ENCODE data around the gene SMYD3. TPM values are rescaled to one million over a fixed set of nuclear protein-coding genes. Genes with fewer than 3 reads are reported as not detected.

Gene SMYD3
- total and polyA plus RNA-seq, 9 of the 15 experiments (the other 6 are each of a cell fraction or from before 2014, with no cell fraction given): 128 to 440 (median 197) TPM

DNA sequence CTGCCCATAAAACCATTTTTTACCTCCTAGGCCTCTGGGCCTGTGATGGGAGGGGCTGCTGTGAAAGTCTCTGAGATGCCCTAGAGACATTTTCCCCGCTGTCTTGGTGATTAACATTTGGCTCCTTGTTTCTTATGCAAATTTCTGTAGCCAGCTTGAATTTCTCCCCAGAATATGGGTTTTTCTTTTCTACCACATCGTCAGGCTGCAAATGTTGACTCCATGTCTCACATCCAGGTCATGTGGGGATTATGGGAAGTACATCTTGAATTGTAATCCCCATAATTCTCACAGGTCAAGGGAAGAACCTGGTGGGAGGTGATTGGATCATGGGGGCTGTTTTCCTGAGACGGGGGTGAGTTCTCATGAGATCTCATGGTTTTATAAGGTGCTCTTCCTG is 603.2 kb downstream of the SMYD3 start:
- WGBS (ENCODE audit: insufficient coverage, low coverage, missing lambda C conversion rate): 97% methylated on average over 3 of the region's 3 CpGs
- no peak overlapping the region for H3K4me3 ChIP-seq
- H3K27ac ChIP-seq (ENCODE audit: extremely low read depth, low read depth, low read length): no peak overlapping the region
- TF ChIP-seq, protein P1, sequence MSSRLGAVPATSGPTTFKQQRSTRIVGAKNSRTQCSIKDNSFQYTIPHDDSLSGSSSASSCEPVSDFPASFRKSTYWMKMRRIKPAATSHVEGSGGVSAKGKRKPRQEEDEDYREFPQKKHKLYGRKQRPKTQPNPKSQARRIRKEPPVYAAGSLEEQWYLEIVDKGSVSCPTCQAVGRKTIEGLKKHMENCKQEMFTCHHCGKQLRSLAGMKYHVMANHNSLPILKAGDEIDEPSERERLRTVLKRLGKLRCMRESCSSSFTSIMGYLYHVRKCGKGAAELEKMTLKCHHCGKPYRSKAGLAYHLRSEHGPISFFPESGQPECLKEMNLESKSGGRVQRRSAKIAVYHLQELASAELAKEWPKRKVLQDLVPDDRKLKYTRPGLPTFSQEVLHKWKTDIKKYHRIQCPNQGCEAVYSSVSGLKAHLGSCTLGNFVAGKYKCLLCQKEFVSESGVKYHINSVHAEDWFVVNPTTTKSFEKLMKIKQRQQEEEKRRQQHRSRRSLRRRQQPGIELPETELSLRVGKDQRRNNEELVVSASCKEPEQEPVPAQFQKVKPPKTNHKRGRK (tag; IDR thresholded peaks at IDR 0.05): no peak
- TF ChIP-seq NKRF (IDR thresholded peaks at IDR 0.05; ENCODE audit: borderline replicate concordance) (no peak), NFRKB (IDR thresholded peaks at IDR 0.05; ENCODE audit: low read depth) (no peak), MAFF (IDR thresholded peaks at IDR 0.05; ENCODE audit: low read length) (no peak), SIN3A (IDR thresholded peaks at IDR 0.05; ENCODE audit: borderline replicate concordance in 2 of 2, control insufficient read depth in 1 of 2, low read depth in 2 of 2, low read length in 2 of 2) (no peak), ARID3A (IDR thresholded peaks at IDR 0.05; ENCODE audit: borderline replicate concordance, low read depth, low read length) (no peak), BDP1 (IDR thresholded peaks at IDR 0.05; ENCODE audit: insufficient read depth, insufficient read length) (no peak), CHD1 (IDR thresholded peaks at IDR 0.05; ENCODE audit: low read length) (no peak), TBP (optimal IDR thresholded peaks at IDR 0.05; ENCODE audit: low read depth, low read length) (no peak), ATF2 (CRISPR knock-in tag; IDR thresholded peaks at IDR 0.05) (no peak), ZNF143 (CRISPR knock-in tag; IDR thresholded peaks at IDR 0.05) (no peak)
- TF ChIP-seq, protein P2, sequence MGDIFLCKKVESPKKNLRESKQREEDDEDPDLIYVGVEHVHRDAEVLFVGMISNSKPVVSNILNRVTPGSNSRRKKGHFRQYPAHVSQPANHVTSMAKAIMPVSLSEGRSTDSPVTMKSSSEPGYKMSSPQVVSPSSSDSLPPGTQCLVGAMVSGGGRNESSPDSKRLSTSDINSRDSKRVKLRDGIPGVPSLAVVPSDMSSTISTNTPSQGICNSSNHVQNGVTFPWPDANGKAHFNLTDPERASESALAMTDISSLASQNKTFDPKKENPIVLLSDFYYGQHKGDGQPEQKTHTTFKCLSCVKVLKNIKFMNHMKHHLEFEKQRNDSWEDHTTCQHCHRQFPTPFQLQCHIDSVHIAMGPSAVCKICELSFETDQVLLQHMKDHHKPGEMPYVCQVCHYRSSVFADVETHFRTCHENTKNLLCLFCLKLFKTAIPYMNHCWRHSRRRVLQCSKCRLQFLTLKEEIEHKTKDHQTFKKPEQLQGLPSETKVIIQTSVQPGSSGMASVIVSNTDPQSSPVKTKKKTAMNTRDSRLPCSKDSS (IDR thresholded peaks at IDR 0.05; ENCODE audit: low read depth, partially characterized antibody): no peak
- H3K4me1 ChIP-seq (replicated peaks in 1 of 2; ENCODE audit: control insufficient read depth in 2 of 2, insufficient read depth in 2 of 2, low read length in 2 of 2): 0 out of 5 replicates have a peak, but pooled peaks cover 0 to 3% of the 10 kb centered on the region in 2 experiments
- no peaks in the 10 kb centered on the region for H3K27me3 ChIP-seq (ENCODE audit: control insufficient read depth in 2 of 2, insufficient read depth in 2 of 2, low read length in 2 of 2)
- ChIA-PET CTCF (ENCODE audit: low intra/inter-chr PET ratio) (no interaction called here), POLR2A (interaction anchor here (0.7 to 1.7 kb wide), 2 partner anchors 14 to 23 kb away, joined by 3 to 5 read pairs; no protein-coding TSS in a partner anchor)
- H3K9ac ChIP-seq (ENCODE audit: insufficient read depth in 1 of 2, low read depth in 2 of 2, low read length in 2 of 2): no peak overlapping the region
- in situ Hi-C loops (cut with MboI) (no loop called here), intact Hi-C loops (cut with micrococcal nuclease) (no loop called here)
- BruUV-seq (replicated peaks): no TSS peak
- no peak for DNase-seq (ENCODE audit: extremely low read depth in 1 of 4, low spot score in 3 of 4)
- H3K79me2 ChIP-seq (ENCODE audit: control insufficient read depth, insufficient read depth, low read length): peaks cover 53% of the 10 kb centered on the region
- H3K4me2 ChIP-seq (ENCODE audit: insufficient read depth, low read length): no peak overlapping the region
- H4K20me1 ChIP-seq (replicated peaks; ENCODE audit: control insufficient read depth, insufficient read depth, low read length): no peaks in the 10 kb centered on the region; the same call in 1 of the 2 replicates
- H3K36me3 ChIP-seq (ENCODE audit: control insufficient read depth, insufficient read depth, low read length): peaks cover 58% of the 10 kb centered on the region
- peaks cover 4% of the 10 kb centered on the region for H3K9me1 ChIP-seq (ENCODE audit: control insufficient read depth, insufficient read depth, low read length)
- no peak overlapping the region for H2AFZ ChIP-seq (ENCODE audit: low read depth, low read length)
- ATAC-seq: no peak
- no peaks in the 10 kb centered on the region for H3K9me3 ChIP-seq (replicated peaks; ENCODE audit: control insufficient read depth, insufficient read depth, low read depth, low read length)
- no peak for FAIRE-seq

Data from K562 (cell line).